IMR-90 (cell line): ENCODE results near the gene ARID3C. TPM values are rescaled to one million over a fixed set of nuclear protein-coding genes. Genes with fewer than 3 reads are reported as not detected.

Experiments
- ATAC-seq: fragments of 200-7000 bp; cut with Tn5 transposase; 2 replicates; pipeline ENCODE4 v1.9.1; 2020; ENCODE audit warnings: low read depth, mild to moderate bottlenecking, moderate library complexity
- BruUV-seq: library from RNA; stranded (reverse); fragments of 400-500 nt; replicated peaks from 2 replicates; lab custom pipeline; 2021; lab: Mats Ljungman, UMichigan
- CTCF ChIA-PET: fragments of 300-600 bp; formaldehyde crosslinking; extraction: SDS; loops from one replicate; lab custom pipeline; 2021; ENCODE audit warnings: antibody characterized with exemption; lab: Yijun Ruan, JAX
- POLR2A ChIA-PET: fragments of 300-600 bp; sonication (Branson Sonifier 250); formaldehyde crosslinking; loops from one replicate; lab custom pipeline; 2022; ENCODE audit warnings: antibody characterized with exemption; ENCODE audit not compliant: unreplicated experiment; lab: Charles Lee
- DNase-seq: peaks from one replicate; pipeline ENCODE4 v3.0.0; 2013
- H2AFZ ChIP-seq: replicated peaks from 2 replicates; pipeline ENCODE3; 2013; ENCODE audit warnings: low read length, mild to moderate bottlenecking; ENCODE audit not compliant: poor library complexity
- H2AK5ac ChIP-seq: 2 replicates; pipeline ENCODE4 v1.6.1; 2013; ENCODE audit warnings: low read depth, low read length, inconsistent platforms
- H2AK9ac ChIP-seq: replicated peaks from 2 replicates; pipeline ENCODE3; 2013; ENCODE audit warnings: mild to moderate bottlenecking, low read depth, low read length, moderate library complexity; ENCODE audit not compliant: poor library complexity
- H2BK120ac ChIP-seq: 2 replicates; pipeline ENCODE4 v1.6.1; 2013; ENCODE audit warnings: low read depth, low read length, inconsistent platforms
- H2BK15ac ChIP-seq: 3 replicates; pipeline ENCODE4 v1.6.1; 2013; ENCODE audit warnings: low read depth, low read length, inconsistent platforms
- H2BK20ac ChIP-seq: 2 replicates; pipeline ENCODE4 v1.6.1; 2013; ENCODE audit warnings: low read depth, mild to moderate bottlenecking, inconsistent platforms, low read length, moderate library complexity
- H2BK5ac ChIP-seq: 2 replicates; pipeline ENCODE4 v1.6.1; 2013; ENCODE audit warnings: mild to moderate bottlenecking, low read depth, low read length, inconsistent platforms; ENCODE audit not compliant: poor library complexity, severe bottlenecking
- H3K14ac ChIP-seq: replicated peaks from 2 replicates; pipeline ENCODE4 v1.6.1; 2013; ENCODE audit warnings: low read depth, low read length, inconsistent platforms
- H3K18ac ChIP-seq: 2 replicates; pipeline ENCODE4 v1.6.1; 2013; ENCODE audit warnings: low read depth, low read length, control low read depth
- H3K23ac ChIP-seq: 2 replicates; pipeline ENCODE4 v1.6.1; 2013; ENCODE audit warnings: low read depth, low read length, inconsistent platforms
- H3K27ac ChIP-seq: 2 replicates; pipeline ENCODE4 v1.5.1; 2013; ENCODE audit warnings: mild to moderate bottlenecking, control low read depth, low read length; ENCODE audit not compliant: insufficient read depth
- H3K27me3 ChIP-seq: 2 replicates; pipeline ENCODE4 v1.6.1; 2013; ENCODE audit warnings: low read length; ENCODE audit not compliant: control insufficient read depth, insufficient read depth
- H3K36me3 ChIP-seq: 2 replicates; pipeline ENCODE4 v1.6.1; 2013; ENCODE audit warnings: low read length, mixed read lengths; ENCODE audit not compliant: control insufficient read depth, insufficient read depth
- H3K4ac ChIP-seq: 2 replicates; pipeline ENCODE4 v1.6.1; 2013; ENCODE audit warnings: low read depth, low read length, inconsistent platforms
- H3K4me1 ChIP-seq: 2 replicates; pipeline ENCODE4 v1.6.1; 2013; ENCODE audit warnings: low read length, mixed read lengths; ENCODE audit not compliant: control insufficient read depth, insufficient read depth
- H3K4me2 ChIP-seq: 2 replicates; pipeline ENCODE4 v1.6.1; 2013; ENCODE audit warnings: low read depth, mild to moderate bottlenecking, control low read depth, low read length, moderate library complexity
- H3K4me3 ChIP-seq: 2 replicates; pipeline ENCODE4 v1.5.1; 2013; ENCODE audit warnings: low read depth, mild to moderate bottlenecking, control low read depth, low read length, moderate library complexity; ENCODE audit not compliant: insufficient read depth
- H3K56ac ChIP-seq: 2 replicates; pipeline ENCODE4 v1.6.1; 2013; ENCODE audit warnings: low read length, inconsistent platforms; ENCODE audit not compliant: insufficient read depth; ENCODE audit errors: extremely low read depth
- H3K79me1 ChIP-seq, 2 experiments: 2 replicates each; pipeline ENCODE4 v1.6.1; 2013; ENCODE audit warnings: low read length in 2 of 2, inconsistent platforms in 1 of 2, low read depth in 1 of 2
- H3K9ac ChIP-seq: 2 replicates; pipeline ENCODE4 v1.6.1; 2013; ENCODE audit warnings: low read depth, low read length, control low read depth
- H3K9me1 ChIP-seq: 2 replicates; pipeline ENCODE4 v1.6.1; 2013; ENCODE audit warnings: low read length, inconsistent platforms; ENCODE audit not compliant: insufficient read depth
- H3K9me3 ChIP-seq: 2 replicates; pipeline ENCODE4 v1.6.1; 2013; ENCODE audit warnings: low read length; ENCODE audit not compliant: control insufficient read depth, insufficient read depth
- H4K20me1 ChIP-seq: 2 replicates; pipeline ENCODE4 v1.6.1; 2013; ENCODE audit warnings: low read length, inconsistent platforms; ENCODE audit not compliant: insufficient read depth
- H4K5ac ChIP-seq: 2 replicates; pipeline ENCODE4 v1.6.1; 2013; ENCODE audit warnings: mild to moderate bottlenecking, low read depth, low read length, control low read depth
- H4K8ac ChIP-seq, 2 experiments: 2 replicates each; pipeline ENCODE4 v1.6.1; 2013; ENCODE audit warnings: low read depth in 2 of 2, low read length in 2 of 2, control low read depth in 1 of 2, inconsistent platforms in 1 of 2
- H4K91ac ChIP-seq: 2 replicates; pipeline ENCODE4 v1.6.1; 2013; ENCODE audit warnings: low read depth, low read length, inconsistent platforms; ENCODE audit not compliant: insufficient read depth
- BHLHE40 ChIP-seq: fragments of 150-350 bp; IDR thresholded peaks from 2 replicates; pipeline ENCODE4 v1.6.1; 2016; ENCODE audit warnings: mild to moderate bottlenecking, low read depth, low read length
- CTCF ChIP-seq: conservative IDR thresholded peaks from 2 replicates; pipeline ENCODE4 v1.5.1; 2012; ENCODE audit warnings: mild to moderate bottlenecking, low read depth, low read length, improper control_type of control experiment
- POLR2A ChIP-seq: IDR thresholded peaks from 2 replicates; pipeline ENCODE4 v1.6.1; 2012; ENCODE audit warnings: mild to moderate bottlenecking, low read depth, low read length
- WGBS, 2 experiments: methylation state at CpG; one replicate each; pipeline versions ENCODE4 v1.1.5 to v1.1.7; 2013; ENCODE audit warnings: missing lambda C conversion rate in 2 of 2; ENCODE audit not compliant: insufficient read length in 1 of 2; ENCODE audit errors: extremely low coverage in 2 of 2; 5-methylcytosine and 5-hydroxymethylcytosine counted together
- dilution Hi-C: fragments of 300-500 bp; cut with HindIII; formaldehyde crosslinking; loops from one replicate; pipeline ENCODE4 v1.14.3; 2018; ENCODE audit warnings: low sequenced_read_pairs; ENCODE audit not compliant: unreplicated experiment
- in situ Hi-C: fragments of 300-500 bp; cut with MboI; formaldehyde crosslinking; loops from 3 replicates; pipeline ENCODE4 v1.14.3; 2019; ENCODE audit warnings: low sequenced_read_pairs, inconsistent platforms, mixed read lengths
- intact Hi-C: fragments of 100-400 bp; cut with micrococcal nuclease; formaldehyde crosslinking; loops from 2 replicates; pipeline ENCODE4 v1.10.0; 2022
- polyA plus RNA-seq, 3 experiments: library from polyadenylated mRNA; depleted of rRNA; stranded (reverse); fragments of >200 nt; gene quantifications; 2 replicates each; pipeline ENCODE4 v1.2.3, GENCODE V29; 2012; ENCODE audit warnings: low replicate concordance in 1 of 3
- total RNA-seq: library from RNA; depleted of rRNA; stranded (reverse); fragments of >200 nt; gene quantifications from 2 replicates; pipeline ENCODE4 v1.2.3, GENCODE V29; 2012

Gene ARID3C
- total and polyA plus RNA-seq, 2 of the 4 experiments (the other 2 are of a cell fraction): 0.07 TPM; not detected in 1

DNA sequence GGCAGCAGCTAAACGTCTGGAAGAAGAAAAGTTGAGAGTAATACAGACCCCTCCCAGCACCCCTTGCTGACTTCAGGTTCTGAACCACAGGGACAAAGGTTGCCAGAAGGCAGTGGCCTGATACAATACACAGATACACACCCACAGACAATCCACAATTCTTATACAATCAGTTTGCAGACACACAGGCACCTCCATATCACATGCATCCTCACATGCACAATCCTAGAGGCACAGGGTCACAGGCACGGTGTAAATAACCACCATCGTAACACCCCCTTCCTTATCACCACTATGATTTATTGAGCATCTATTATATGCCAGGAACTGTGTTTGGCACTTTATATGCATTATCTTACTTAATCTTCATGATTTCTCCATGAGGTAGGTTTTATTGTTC is 47.5 kb downstream of the ARID3C start:
- no peak for DNase-seq
- Histone ChIP-seq H2AFZ (no peak overlapping the region), H3K27me3 (peaks cover 93% of the 10 kb centered on the region), H3K36me3 (no peaks in the 10 kb centered on the region), H2BK15ac (no peak overlapping the region), H2BK120ac (no peak overlapping the region), H4K20me1 (no peaks in the 10 kb centered on the region; the same call in 1 of the 2 replicates), H2AK9ac (no peak overlapping the region), H2AK5ac (no peak overlapping the region), H2BK5ac (no peak overlapping the region), H3K14ac (no peak overlapping the region), H3K56ac (no peak overlapping the region), H3K79me1 (no peaks in the 10 kb centered on the region), H3K9me3 (no peaks in the 10 kb centered on the region), H2BK20ac (no peak overlapping the region), H3K4me3 (no peak overlapping the region), H4K5ac (no peak overlapping the region), H4K8ac (no peak overlapping the region), H3K4me1 (no peaks in the 10 kb centered on the region), H3K9me1 (no peaks in the 10 kb centered on the region; the same call in 1 of the 2 replicates), H3K23ac (no peak overlapping the region), H3K9ac (no peak overlapping the region), H3K4me2 (no peak overlapping the region), H3K18ac (no peak overlapping the region), H3K4ac (no peak overlapping the region), H4K91ac (no peak overlapping the region), H3K27ac (no peak overlapping the region)
- intact Hi-C loops (no loop called here), in situ Hi-C loops (no loop called here), dilution Hi-C loops (no loop called here)
- no TSS peak for BruUV-seq
- ChIA-PET POLR2A (no interaction called here), CTCF (interaction anchor here (1.0 kb wide), 1 partner anchor 10 kb away, joined by 3 read pairs; no protein-coding TSS in a partner anchor)
- TF ChIP-seq CTCF: no peak
- TF ChIP-seq POLR2A: no peak
- no peak for TF ChIP-seq BHLHE40
- no peak for ATAC-seq
- no CpG with 5 or more reads among the region's 3 CpGs for WGBS, 2 experiments
